ENCODE results near the gene TBCD. TPM values are rescaled to one million over a fixed set of nuclear protein-coding genes. Genes with fewer than 3 reads are reported as not detected.

Gene TBCD
- total RNA-seq, 1 donor from 2014 or later = 156 TPM

DNA sequence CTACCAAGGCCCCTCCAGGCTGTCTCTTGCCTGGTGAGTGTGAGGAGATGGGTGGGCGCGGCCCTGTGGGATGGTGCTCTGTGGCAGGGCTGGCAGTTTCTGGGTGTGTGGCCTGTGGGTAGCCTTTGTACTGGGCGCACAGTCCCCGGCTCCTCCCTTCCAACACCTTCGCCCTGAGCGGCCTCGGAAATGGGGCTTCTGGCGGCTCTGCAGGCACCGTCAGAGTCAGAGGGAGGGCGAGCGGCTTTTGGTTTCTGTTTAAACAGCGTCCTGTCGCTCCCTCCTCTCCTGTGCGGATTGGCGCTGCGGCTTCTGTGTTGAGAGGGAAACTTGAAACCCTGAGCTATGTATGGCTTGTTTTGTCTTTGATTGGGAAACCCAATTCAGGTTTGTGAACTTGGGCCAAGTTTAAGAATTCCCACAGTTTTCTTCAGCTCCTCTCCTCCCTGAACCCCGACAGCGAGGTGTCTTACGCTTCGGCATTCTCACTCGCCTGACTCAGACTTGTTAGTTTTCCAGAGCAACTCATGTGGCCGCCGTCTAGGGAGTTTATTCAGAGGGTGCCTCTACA lies 96.2 kb downstream of the TBCD start:
- DNase-seq (ENCODE audit: low spot score in 2 of 2) = no peak
- Histone ChIP-seq H3K27me3 (no peaks in the 10 kb centered on the region), H3K4me1 (no peaks in the 10 kb centered on the region), H3K4me3 (no peak overlapping the region), H3K27ac (no peak overlapping the region), H3K9me3 (no peaks in the 10 kb centered on the region), H3K36me3 (peaks cover 0 to 8% of the 10 kb centered on the region in 2 donors)
- intact Hi-C loops (cut with DNase I) = no loop called here
- TF ChIP-seq, protein P1, sequence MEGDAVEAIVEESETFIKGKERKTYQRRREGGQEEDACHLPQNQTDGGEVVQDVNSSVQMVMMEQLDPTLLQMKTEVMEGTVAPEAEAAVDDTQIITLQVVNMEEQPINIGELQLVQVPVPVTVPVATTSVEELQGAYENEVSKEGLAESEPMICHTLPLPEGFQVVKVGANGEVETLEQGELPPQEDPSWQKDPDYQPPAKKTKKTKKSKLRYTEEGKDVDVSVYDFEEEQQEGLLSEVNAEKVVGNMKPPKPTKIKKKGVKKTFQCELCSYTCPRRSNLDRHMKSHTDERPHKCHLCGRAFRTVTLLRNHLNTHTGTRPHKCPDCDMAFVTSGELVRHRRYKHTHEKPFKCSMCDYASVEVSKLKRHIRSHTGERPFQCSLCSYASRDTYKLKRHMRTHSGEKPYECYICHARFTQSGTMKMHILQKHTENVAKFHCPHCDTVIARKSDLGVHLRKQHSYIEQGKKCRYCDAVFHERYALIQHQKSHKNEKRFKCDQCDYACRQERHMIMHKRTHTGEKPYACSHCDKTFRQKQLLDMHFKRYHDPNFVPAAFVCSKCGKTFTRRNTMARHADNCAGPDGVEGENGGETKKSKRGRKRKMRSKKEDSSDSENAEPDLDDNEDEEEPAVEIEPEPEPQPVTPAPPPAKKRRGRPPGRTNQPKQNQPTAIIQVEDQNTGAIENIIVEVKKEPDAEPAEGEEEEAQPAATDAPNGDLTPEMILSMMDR (IDR thresholded peaks at IDR 0.05) = no peak

DNA sequence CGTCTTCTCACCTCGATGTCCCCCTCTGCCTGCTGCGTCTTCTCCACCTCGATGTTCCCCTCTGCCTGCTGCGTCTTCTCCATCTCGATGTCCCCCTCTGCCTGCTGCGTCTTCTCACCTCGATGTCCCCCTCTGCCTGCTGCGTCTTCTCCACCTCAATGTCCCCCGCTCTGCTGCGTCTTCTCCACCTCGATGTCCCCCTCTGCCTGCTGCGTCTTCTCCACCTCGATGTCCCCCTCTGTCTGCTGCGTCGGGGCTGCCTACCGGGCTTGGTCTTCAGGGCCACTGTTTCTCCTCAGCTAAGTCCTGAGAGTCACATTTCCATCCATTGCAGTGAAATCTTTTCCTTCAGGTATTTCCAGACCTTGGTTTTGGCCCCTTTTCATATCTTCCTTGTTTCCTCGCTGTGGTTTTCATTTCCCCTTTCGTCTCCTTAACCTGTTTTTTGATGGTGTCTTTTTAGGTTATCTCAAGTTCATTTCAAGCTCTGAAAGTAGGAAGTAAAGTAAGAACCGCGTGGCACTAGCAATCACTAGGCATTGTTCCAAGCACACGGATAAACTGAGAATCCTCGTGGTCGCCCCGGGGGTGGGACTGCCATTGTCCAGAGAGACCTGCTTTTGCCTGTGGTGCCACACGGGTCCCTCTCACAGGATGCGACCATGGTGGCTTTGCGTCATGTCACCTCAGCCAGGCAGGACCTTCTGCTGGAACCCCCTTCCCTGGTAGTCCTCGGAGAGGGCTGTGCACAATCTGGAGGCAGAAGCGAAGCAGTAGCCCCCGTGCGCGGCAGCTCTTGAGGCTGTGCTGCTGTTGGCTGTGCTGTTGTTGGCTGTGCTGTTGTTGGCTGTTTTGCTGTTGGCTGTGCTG lies 97.4 kb downstream of the TBCD start:
- Histone ChIP-seq H3K9me3 (no peaks in the 10 kb centered on the region), H3K27ac (no peak overlapping the region), H3K4me1 (no peaks in the 10 kb centered on the region), H3K36me3 (peaks cover 0 to 8% of the 10 kb centered on the region in 2 donors), H3K4me3 (no peak overlapping the region), H3K27me3 (no peaks in the 10 kb centered on the region)
- intact Hi-C loops (cut with DNase I) = no loop called here
- DNase-seq (ENCODE audit: low spot score in 2 of 2) = no peak
- TF ChIP-seq, protein P1 (IDR thresholded peaks at IDR 0.05) = no peak

DNA sequence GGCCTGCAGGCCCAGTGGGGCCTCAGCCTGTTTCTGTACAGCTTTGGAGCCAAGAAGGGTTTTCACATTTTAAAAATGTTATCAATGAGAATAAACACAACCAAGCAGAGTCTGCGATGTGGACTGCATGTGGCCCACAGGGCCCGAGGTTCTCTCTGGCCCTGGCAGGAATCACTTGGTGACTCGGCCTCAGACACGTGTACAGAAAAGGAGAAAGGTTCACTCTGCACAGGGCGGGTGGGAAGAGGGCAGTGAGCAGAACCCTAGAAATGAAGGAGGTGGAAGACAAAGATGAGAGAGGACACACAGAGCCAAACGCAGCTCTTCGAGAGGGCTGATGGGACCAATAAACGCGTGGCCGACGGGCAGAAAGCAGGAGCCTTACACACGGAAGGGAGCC lies 99.5 kb downstream of the TBCD start:
- Histone ChIP-seq H3K4me3 (no peak overlapping the region), H3K9me3 (no peaks in the 10 kb centered on the region), H3K36me3 (peaks cover 0 to 2% of the 10 kb centered on the region in 2 donors), H3K27ac (no peak overlapping the region), H3K4me1 (no peaks in the 10 kb centered on the region), H3K27me3 (no peaks in the 10 kb centered on the region)
- DNase-seq (ENCODE audit: low spot score in 2 of 2) = no peak
- TF ChIP-seq, protein P1 (IDR thresholded peaks at IDR 0.05) = no peak
- intact Hi-C loops (cut with DNase I) = no loop called here

DNA sequence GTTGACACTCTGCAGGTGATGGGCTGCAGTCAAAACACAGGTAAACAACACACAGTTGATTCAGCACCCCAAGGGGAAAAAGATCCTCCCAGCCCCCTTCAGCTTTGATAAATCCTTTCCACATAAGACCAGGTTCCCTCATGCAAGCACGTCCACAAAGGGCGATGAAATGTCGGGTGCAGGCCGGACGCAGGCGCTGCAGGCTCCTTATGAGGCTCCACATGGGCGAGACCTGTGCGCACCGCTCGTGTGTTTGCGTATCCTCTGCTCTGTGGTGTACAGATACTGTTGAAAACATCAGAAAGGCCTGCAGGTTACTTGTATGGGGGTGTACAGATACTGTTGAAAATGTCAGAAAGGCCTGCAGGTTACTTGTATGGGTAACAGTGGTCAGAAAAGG lies 102.4 kb downstream of the TBCD start:
- Histone ChIP-seq H3K27me3 (no peaks in the 10 kb centered on the region), H3K27ac (no peak overlapping the region), H3K4me3 (no peak overlapping the region), H3K9me3 (no peaks in the 10 kb centered on the region), H3K36me3 (no peaks in the 10 kb centered on the region), H3K4me1 (no peaks in the 10 kb centered on the region)
- TF ChIP-seq, protein P1 (IDR thresholded peaks at IDR 0.05) = no peak
- no peak for DNase-seq (ENCODE audit: low spot score in 2 of 2)
- intact Hi-C loops (cut with DNase I) = no loop called here

DNA sequence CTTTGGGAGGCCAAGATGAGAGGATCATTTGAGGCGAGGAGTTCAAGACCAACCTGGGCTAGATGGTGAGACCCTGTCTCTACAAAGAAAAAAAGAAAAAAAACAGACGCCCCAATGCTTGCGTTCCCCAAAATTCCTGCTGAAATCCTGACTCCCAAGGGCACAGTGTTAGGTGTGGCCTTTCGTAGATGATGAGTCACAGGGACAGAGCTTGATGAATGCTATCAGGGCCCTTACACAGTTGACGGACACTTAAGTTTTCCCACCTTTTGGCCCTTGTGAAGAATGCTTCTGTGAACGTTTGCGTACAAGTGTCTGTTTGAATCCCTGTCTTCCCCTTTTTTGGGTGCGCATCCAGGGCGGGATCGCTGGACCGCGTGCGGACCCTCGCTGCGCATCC lies 104.5 kb downstream of the TBCD start:
- intact Hi-C loops (cut with DNase I) = no loop called here
- Histone ChIP-seq H3K27ac (no peak overlapping the region), H3K4me3 (no peak overlapping the region), H3K9me3 (no peaks in the 10 kb centered on the region), H3K36me3 (no peaks in the 10 kb centered on the region), H3K4me1 (no peaks in the 10 kb centered on the region), H3K27me3 (no peaks in the 10 kb centered on the region)
- DNase-seq (ENCODE audit: low spot score in 2 of 2) = no peak
- TF ChIP-seq, protein P1 (IDR thresholded peaks at IDR 0.05) = no peak

Data from ascending aorta (tissue), 2 donors.